ENCODE measurements around the gene PATJ. TPM values are rescaled to one million over a fixed set of nuclear protein-coding genes. Genes with fewer than 3 reads are reported as not detected.
A peak's percentile ranks its signal among the peaks of the same experiment; 100 is the strongest.

PATJ gene
- total RNA-seq, 1 experiment from 2014 or later, result 57.9 TPM

- no peak for TF ChIP-seq ARID4B (CRISPR knock-in tag; IDR thresholded peaks at IDR 0.05; ENCODE audit: borderline replicate concordance)
- TF ChIP-seq HMGA2 (CRISPR knock-in tag; IDR thresholded peaks at IDR 0.05), result no peak
Observed at GRCh38 chr1:62139410-62139809, 397.1 kb downstream of the PATJ start (continued).

- peaks cover 18% of the 10 kb centered on the region for H3K4me1 Mint-ChIP-seq
- DNase-seq (ENCODE audit: low spot score) (no peak), ATAC-seq (no peak)
- no peak overlapping the region for H3K4me3 Mint-ChIP-seq
- H3K27me3 Mint-ChIP-seq (ENCODE audit: low read depth), result no peaks in the 10 kb centered on the region
- TF ChIP-seq TEAD1 (CRISPR knock-in tag; IDR thresholded peaks at IDR 0.05) (no peak), CREM (CRISPR knock-in tag; IDR thresholded peaks at IDR 0.05) (no peak), JAZF1 (CRISPR knock-in tag; IDR thresholded peaks at IDR 0.05) (no peak), FOXK1 (CRISPR knock-in tag; IDR thresholded peaks at IDR 0.05) (no peak), ZNF425 (CRISPR knock-in tag; conservative IDR thresholded peaks at IDR 0.05) (no peak), E2F5 (CRISPR knock-in tag; IDR thresholded peaks at IDR 0.05) (no peak), SP1 (CRISPR knock-in tag; conservative IDR thresholded peaks at IDR 0.05) (no peak), MLX (CRISPR knock-in tag; IDR thresholded peaks at IDR 0.05) (no peak), PREB (CRISPR knock-in tag; IDR thresholded peaks at IDR 0.05; ENCODE audit: borderline replicate concordance) (no peak)
- H3K36me3 Mint-ChIP-seq, result peaks cover 10% of the 10 kb centered on the region; the same call in 1 of the 2 replicates
- no peak overlapping the region for H3K27ac Mint-ChIP-seq
- ChIA-PET CTCF (interaction anchor here (2.3 kb wide), 1 partner anchor 9 kb away, joined by 13 read pairs; no protein-coding TSS in a partner anchor), POLR2A (no interaction called here)
- H3K9me3 Mint-ChIP-seq, result no peaks in the 10 kb centered on the region
Observed at GRCh38 chr1:62140666-62141065, 398.4 kb downstream of the PATJ start.

GRCh38 chr1:62142496-62142895, 400.2 kb downstream of the PATJ start:
- DNase-seq (ENCODE audit: low spot score) (peak; percentile 55), ATAC-seq (peak; percentile 85)
- POLR2A ChIA-PET, result no interaction called here
- peaks cover 8% of the 10 kb centered on the region; the same call in 1 of the 2 replicates for H3K36me3 Mint-ChIP-seq
- H3K27ac Mint-ChIP-seq, result peak overlapping the region; percentile 21
- no peaks in the 10 kb centered on the region for H3K9me3 Mint-ChIP-seq
- CTCF ChIA-PET, result interaction anchor here (0.5 to 3.7 kb wide), 6 partner anchors 12 to 289 kb away, joined by 3 to 38 read pairs (median 19); no protein-coding TSS in a partner anchor
- H3K4me1 Mint-ChIP-seq, result peaks cover 18% of the 10 kb centered on the region
- TF ChIP-seq USF1 (CRISPR knock-in tag; IDR thresholded peaks at IDR 0.05), result no peak
- TF ChIP-seq PRDM15 (CRISPR knock-in tag; IDR thresholded peaks at IDR 0.05), result peak; percentile 71
- no peak overlapping the region for H3K4me3 Mint-ChIP-seq
- H3K27me3 Mint-ChIP-seq (ENCODE audit: low read depth), result no peaks in the 10 kb centered on the region

Data from WTC11 (cell line).